Keratinocyte (primary cell): Measurements from ENCODE around the gene ZNF77.

Experiments
- CTCF ChIP-seq, 3 experiments: IDR thresholded peaks in 1 of 3; conservative IDR thresholded peaks in 1 of 3; optimal IDR thresholded peaks in 1 of 3; 2 replicates in 2 of 3; 3 replicates in 1 of 3; pipeline versions ENCODE3 to v1.5.1; 2011; ENCODE audit warnings: low read length in 3 of 3, mild to moderate bottlenecking in 3 of 3, moderate library complexity in 2 of 3, control low read depth in 1 of 3, inconsistent platforms in 1 of 3; ENCODE audit not compliant: insufficient read depth in 2 of 3; ENCODE audit errors: extremely low read depth in 1 of 3
- EZH2 ChIP-seq: IDR thresholded peaks from one replicate; pipeline ENCODE4 v1.6.1; 2012; ENCODE audit warnings: inconsistent platforms, mild to moderate bottlenecking, low read length, moderate library complexity

- TF ChIP-seq CTCF (optimal IDR thresholded peaks at IDR 0.05 in 1 of 3, IDR thresholded peaks at IDR 0.05 in 1 of 3, conservative IDR thresholded peaks at IDR 0.05 in 1 of 3; ENCODE audit: extremely low read depth in 1 of 3, insufficient read depth in 2 of 3, low read length in 3 of 3) (no peak), EZH2 (no peak)
Measured at GRCh38 chr19:2949939-2950285, 5.1 kb upstream of the ZNF77 start.
